Measurements from ENCODE around the gene BRME1.

DNA sequence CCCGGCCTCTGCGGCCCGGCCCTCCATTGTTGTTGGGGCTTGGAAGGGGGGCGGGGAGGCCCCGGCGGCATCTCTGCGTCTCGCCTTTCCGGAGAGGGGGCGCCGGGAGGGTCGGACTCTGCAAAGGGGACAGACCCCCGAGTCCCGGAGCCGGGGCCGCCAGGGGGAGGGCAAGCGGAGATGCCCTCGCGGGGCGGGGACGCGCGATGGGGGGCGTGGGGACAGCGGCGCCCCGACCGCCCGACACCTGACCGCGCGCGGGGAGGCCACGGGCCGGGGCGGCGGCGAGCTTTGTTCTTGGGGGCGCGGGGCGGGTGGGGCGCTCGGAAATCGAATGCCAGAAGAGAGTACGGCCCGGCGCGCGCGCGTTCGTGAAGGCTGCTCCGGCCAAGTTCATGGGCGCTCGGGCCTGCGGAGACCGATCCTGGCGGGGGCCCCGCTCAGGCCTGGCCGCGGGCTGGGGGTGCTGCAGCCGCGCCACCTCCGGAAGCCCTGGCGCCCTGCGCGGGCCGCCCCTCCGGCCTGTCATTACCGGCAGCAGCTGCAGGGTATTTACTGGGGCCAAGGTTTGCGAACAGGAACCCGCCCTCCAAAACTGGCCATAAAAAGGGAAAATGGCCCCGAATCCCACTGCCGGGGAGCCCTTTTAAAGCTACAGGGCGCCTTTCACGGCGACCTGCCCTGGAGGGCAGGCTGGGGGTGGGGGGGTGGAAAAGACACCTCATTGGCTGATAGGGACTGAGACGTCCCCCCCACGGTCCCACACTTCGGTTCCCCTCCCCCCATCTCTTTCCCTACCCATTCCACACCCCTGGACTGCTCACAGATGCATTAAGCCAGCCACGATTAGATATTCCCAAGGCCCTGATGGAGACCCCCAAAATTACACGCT, 40.1 kb downstream of the BRME1 start:
- TF ChIP-seq CTCF (IDR thresholded peaks at IDR 0.05; ENCODE audit: insufficient read depth, low read depth, low read length), result no peak
- no peak for TF ChIP-seq EZH2 (IDR thresholded peaks at IDR 0.05; ENCODE audit: insufficient read depth, low read length)
